Sigmoid colon (tissue), 7 donors: ENCODE results near the gene CLBA1. TPM values are rescaled to one million over a fixed set of nuclear protein-coding genes. Genes with fewer than 3 reads are reported as not detected.
A peak's percentile ranks its signal among the peaks of the same experiment; 100 is the strongest.
"Not testable (repeated sequence)": the region's sequence is repeated elsewhere in the genome, so short reads cannot be mapped to it uniquely, and the experiment has no call there.

ENCODE experiments used
- DNase-seq: peaks from one replicate; pipeline ENCODE4 v3.0.0-alpha.2; 2019
- H3K27ac ChIP-seq, 4 donors: fragments of 200-600 bp; sonication (generic); one replicate each; pipeline ENCODE4 v1.5.1; 2016 to 2019; ENCODE audit warnings: mild to moderate bottlenecking in 1 of 4
- H3K27me3 ChIP-seq, 3 donors: fragments of 200-600 bp; sonication (generic); one replicate each; pipeline ENCODE4 v1.5.1; 2019; ENCODE audit warnings: mild to moderate bottlenecking in 1 of 3
- H3K36me3 ChIP-seq, 4 donors: fragments of 200-600 bp; sonication (generic); one replicate each; pipeline ENCODE4 v1.5.1; 2016 to 2019
- H3K4me1 ChIP-seq, 4 donors: fragments of 200-600 bp; sonication (generic); one replicate each; pipeline ENCODE4 v1.5.1; 2017 to 2019
- H3K4me3 ChIP-seq, 4 donors: fragments of 200-600 bp; sonication (generic); one replicate each; pipeline ENCODE4 v1.5.1; 2017 to 2019; ENCODE audit warnings: mild to moderate bottlenecking in 2 of 4, moderate library complexity in 1 of 4
- H3K9me3 ChIP-seq, 4 donors: fragments of 200-600 bp in 3 of 4; sonication (generic) in 3 of 4; one replicate each; pipeline versions ENCODE4 v1.5.1 to v1.6.1; 2013 to 2019
- CTCF ChIP-seq, 4 experiments: fragments of 450-650 bp in 3 of 4; fragments of 200-600 bp in 1 of 4; IDR thresholded peaks; one replicate each; pipeline ENCODE4 v1.5.1; 2016 to 2019; ENCODE audit warnings: antibody characterized with exemption in 4 of 4, mild to moderate bottlenecking in 3 of 4, moderate library complexity in 2 of 4
- EP300 ChIP-seq, 4 donors: sonication (generic); formaldehyde crosslinking; IDR thresholded peaks; one replicate each; pipeline ENCODE4 v1.6.1; 2017; ENCODE audit warnings: antibody characterized with exemption in 4 of 4
- POLR2A ChIP-seq, 2 donors: fragments of 450-650 bp; IDR thresholded peaks; one replicate each; pipeline ENCODE4 v1.6.1; 2016; ENCODE audit warnings: antibody characterized with exemption in 2 of 2, mild to moderate bottlenecking in 2 of 2, moderate library complexity in 2 of 2
- POLR2AphosphoS5 ChIP-seq, 4 donors: sonication (generic); formaldehyde crosslinking; IDR thresholded peaks; one replicate each; pipeline ENCODE4 v1.6.1; 2017; ENCODE audit warnings: antibody characterized with exemption in 4 of 4
- WGBS, 2 donors: extraction: QIAGEN DNeasy Blood & Tissue Kit; methylation state at CpG; one replicate each; pipeline ENCODE4 v1.1.7; 2013; 5-methylcytosine and 5-hydroxymethylcytosine counted together
- intact Hi-C: fragments of 100-400 bp; cut with DNase I; formaldehyde crosslinking; loops from one replicate; pipeline ENCODE4 v1.15.1; 2023
- polyA plus RNA-seq, 3 donors: library from polyadenylated mRNA; stranded (reverse); fragments of 200-250 nt; gene quantifications; one replicate each; pipeline ENCODE4 v1.2.3, GENCODE V29; 2013
- total RNA-seq, 4 donors: library from RNA; depleted of rRNA; stranded (reverse); fragments of >200 nt; gene quantifications; one replicate each; pipeline ENCODE4 v1.1.0, GENCODE V29; 2016
- donor health status: healthy with polysubstance abuse.
- donor health status: Bipolar disorder and iron deficiency.
- donor health status: healthy.

Gene CLBA1
- total and polyA plus RNA-seq, 7 donors, result 2.8 to 8.4 (median 3.3) TPM

- H3K36me3 ChIP-seq, result no peaks in the 10 kb centered on the region
- H3K27me3 ChIP-seq, result peaks cover 0 to 13% (median 5%) of the 10 kb centered on the region in 3 donors
- peaks cover 0 to 23% (median 5%) of the 10 kb centered on the region in 4 donors for H3K4me1 ChIP-seq
- DNase-seq, result no peak
- no peak overlapping the region for H3K27ac ChIP-seq
- no peak overlapping the region for H3K4me3 ChIP-seq
- TF ChIP-seq CTCF (IDR thresholded peaks at IDR 0.05) (no peak), POLR2A (IDR thresholded peaks at IDR 0.05) (no peak), EP300 (IDR thresholded peaks at IDR 0.05) (no peak), POLR2AphosphoS5 (IDR thresholded peaks at IDR 0.05) (no peak)
- H3K9me3 ChIP-seq, result no peaks in the 10 kb centered on the region
- intact Hi-C loops, result no loop called here
- 83 to 94% methylated on average over 2 of the region's 2 CpGs for WGBS, 2 donors
Observed at GRCh38 chr14:105030194-105030593, 44.6 kb downstream of the CLBA1 start.

- peaks cover 0 to 23% (median 5%) of the 10 kb centered on the region in 4 donors for H3K4me1 ChIP-seq
- DNase-seq, result no peak
- 88 to 93% methylated on average over 9 of the region's 9 CpGs for WGBS, 2 donors
- H3K27ac ChIP-seq, result no peak overlapping the region
- H3K27me3 ChIP-seq, result peaks cover 0 to 15% (median 5%) of the 10 kb centered on the region in 3 donors
- no peak for TF ChIP-seq POLR2A (IDR thresholded peaks at IDR 0.05)
- TF ChIP-seq POLR2AphosphoS5 (IDR thresholded peaks at IDR 0.05), result no peak
- no peak for TF ChIP-seq EP300 (IDR thresholded peaks at IDR 0.05)
- no peak for TF ChIP-seq CTCF (IDR thresholded peaks at IDR 0.05)
- no peaks in the 10 kb centered on the region for H3K9me3 ChIP-seq
- intact Hi-C loops, result no loop called here
- H3K4me3 ChIP-seq, result no peak overlapping the region
- no peaks in the 10 kb centered on the region for H3K36me3 ChIP-seq
Observed at GRCh38 chr14:105030836-105031396, 45.3 kb downstream of the CLBA1 start.

- WGBS, 2 donors, result 42 to 68% methylated on average over 5 of the region's 5 CpGs
- peaks cover 3 to 16% (median 5%) of the 10 kb centered on the region in 3 donors for H3K27me3 ChIP-seq
- H3K36me3 ChIP-seq, H3K4me3 ChIP-seq, H3K9me3 ChIP-seq, DNase-seq, H3K27ac ChIP-seq, intact Hi-C loops: not testable (repeated sequence)
- peaks cover 0 to 17% (median 3%) of the 10 kb centered on the region in 4 donors for H3K4me1 ChIP-seq
Observed at GRCh38 chr14:105032451-105032901, 46.9 kb downstream of the CLBA1 start.

GRCh38 chr14:105033412-105033900 lies 47.9 kb downstream of the CLBA1 start:
- DNase-seq, intact Hi-C loops, H3K27ac ChIP-seq, H3K9me3 ChIP-seq, H3K36me3 ChIP-seq, H3K4me1 ChIP-seq: not testable (repeated sequence)
- H3K27me3 ChIP-seq, result peaks cover 3 to 16% (median 5%) of the 10 kb centered on the region in 3 donors
- peak overlapping the region in 3 of 4 donors; percentile 25 to 40 (median 29) for H3K4me3 ChIP-seq
- WGBS, 2 donors, result 5 to 47% methylated on average over 45 of the region's 45 CpGs

GRCh38 chr14:105034315-105035039 lies 48.9 kb downstream of the CLBA1 start:
- H3K27me3 ChIP-seq, result peaks cover 3 to 16% (median 5%) of the 10 kb centered on the region in 3 donors
- H3K9me3 ChIP-seq, result no peaks in the 10 kb centered on the region
- no peak overlapping the region for H3K27ac ChIP-seq
- intact Hi-C loops, result no loop called here
- no peak for DNase-seq
- TF ChIP-seq POLR2A (IDR thresholded peaks at IDR 0.05), result no peak
- no peak for TF ChIP-seq EP300 (IDR thresholded peaks at IDR 0.05)
- no peak for TF ChIP-seq CTCF (IDR thresholded peaks at IDR 0.05)
- TF ChIP-seq POLR2AphosphoS5 (IDR thresholded peaks at IDR 0.05), result no peak
- no peak overlapping the region for H3K4me3 ChIP-seq
- H3K36me3 ChIP-seq, result no peaks in the 10 kb centered on the region
- 81 to 82% methylated on average over 17 of the region's 17 CpGs for WGBS, 2 donors
- peaks cover 0 to 7% (median 2%) of the 10 kb centered on the region in 4 donors for H3K4me1 ChIP-seq

GRCh38 chr14:105035616-105036015 lies 50.0 kb downstream of the CLBA1 start:
- H3K36me3 ChIP-seq, DNase-seq, H3K4me1 ChIP-seq, H3K27ac ChIP-seq, H3K9me3 ChIP-seq, H3K4me3 ChIP-seq, intact Hi-C loops: not testable (repeated sequence)
- peaks cover 3 to 16% (median 5%) of the 10 kb centered on the region in 3 donors for H3K27me3 ChIP-seq
- 70 to 86% methylated on average over 2 of the region's 2 CpGs for WGBS, 2 donors
